Measurements from ENCODE around the gene SPTLC1.

DNA sequence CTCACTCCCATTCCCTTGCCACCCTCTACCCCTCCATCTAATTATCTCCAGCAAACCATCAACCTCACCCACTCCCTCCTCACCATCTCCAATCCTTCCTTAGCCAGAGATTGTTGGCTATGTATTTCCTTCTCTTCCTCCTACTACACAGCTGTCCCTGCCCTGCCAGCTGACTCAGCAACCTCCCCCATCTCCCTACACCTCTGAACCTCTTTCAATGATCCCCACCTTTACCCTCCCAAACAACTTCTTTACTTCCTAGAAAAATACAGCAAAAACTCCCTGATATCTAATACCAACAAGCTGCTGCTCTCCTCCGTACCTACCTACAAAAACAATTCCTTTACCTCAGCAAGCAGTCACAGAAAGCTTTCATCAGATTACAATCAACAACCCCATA, 37.3 kb downstream of the SPTLC1 start:
- TF ChIP-seq, protein P1, sequence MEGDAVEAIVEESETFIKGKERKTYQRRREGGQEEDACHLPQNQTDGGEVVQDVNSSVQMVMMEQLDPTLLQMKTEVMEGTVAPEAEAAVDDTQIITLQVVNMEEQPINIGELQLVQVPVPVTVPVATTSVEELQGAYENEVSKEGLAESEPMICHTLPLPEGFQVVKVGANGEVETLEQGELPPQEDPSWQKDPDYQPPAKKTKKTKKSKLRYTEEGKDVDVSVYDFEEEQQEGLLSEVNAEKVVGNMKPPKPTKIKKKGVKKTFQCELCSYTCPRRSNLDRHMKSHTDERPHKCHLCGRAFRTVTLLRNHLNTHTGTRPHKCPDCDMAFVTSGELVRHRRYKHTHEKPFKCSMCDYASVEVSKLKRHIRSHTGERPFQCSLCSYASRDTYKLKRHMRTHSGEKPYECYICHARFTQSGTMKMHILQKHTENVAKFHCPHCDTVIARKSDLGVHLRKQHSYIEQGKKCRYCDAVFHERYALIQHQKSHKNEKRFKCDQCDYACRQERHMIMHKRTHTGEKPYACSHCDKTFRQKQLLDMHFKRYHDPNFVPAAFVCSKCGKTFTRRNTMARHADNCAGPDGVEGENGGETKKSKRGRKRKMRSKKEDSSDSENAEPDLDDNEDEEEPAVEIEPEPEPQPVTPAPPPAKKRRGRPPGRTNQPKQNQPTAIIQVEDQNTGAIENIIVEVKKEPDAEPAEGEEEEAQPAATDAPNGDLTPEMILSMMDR (IDR thresholded peaks at IDR 0.05), result no peak
- TF ChIP-seq EZH2 (IDR thresholded peaks at IDR 0.05; ENCODE audit: borderline replicate concordance, insufficient read depth, low read depth, low read length, poor library complexity, severe bottlenecking), result no peak
